OCI-LY3 (cell line): ENCODE data around the gene TRPM1.
A peak's percentile ranks its signal among the peaks of the same experiment; 100 is the strongest.

Experiments
- H2AFZ ChIP-seq: fragments of 200-600, 300-600 bp; shearing (Covaris generic); 2 replicates; pipeline ENCODE4 v1.6.0; 2014; ENCODE audit warnings: antibody characterized with exemption, low read depth, low read length
- H3K27ac ChIP-seq: fragments of 200-600, 300-600 bp; sonication (generic); 2 replicates; pipeline ENCODE4 v1.5.1; 2014; ENCODE audit warnings: mild to moderate bottlenecking, low read length, moderate library complexity, mixed read lengths
- H3K27me3 ChIP-seq: fragments of 200-600, 300-600 bp; sonication (generic); 2 replicates; pipeline ENCODE4 v1.6.1; 2014; ENCODE audit warnings: low read depth, low read length, mixed read lengths
- H3K36me3 ChIP-seq: fragments of 200-600, 300-600 bp; sonication (generic); replicated peaks from 2 replicates; pipeline ENCODE3; 2014; ENCODE audit warnings: low read depth, low read length, mixed read lengths
- H3K4me1 ChIP-seq: fragments of 300-600, 200-600 bp; sonication (generic); 2 replicates; pipeline ENCODE4 v1.6.1; 2014; ENCODE audit warnings: low read length, mixed read lengths
- H3K4me2 ChIP-seq: fragments of 200-600, 300-600 bp; sonication (generic); 2 replicates; pipeline ENCODE4 v1.6.1; 2014; ENCODE audit warnings: low read length, mixed read lengths
- H3K4me3 ChIP-seq: fragments of 300-600, 200-600 bp; sonication (generic); 2 replicates; pipeline ENCODE4 v1.5.1; 2014; ENCODE audit warnings: antibody characterized with exemption, mild to moderate bottlenecking, low read length, moderate library complexity
- H3K79me2 ChIP-seq: fragments of 300-600, 200-600 bp; shearing (Covaris generic); 2 replicates; pipeline ENCODE4 v1.6.1; 2014; ENCODE audit warnings: mild to moderate bottlenecking, low read length, mixed read lengths
- H3K9ac ChIP-seq: fragments of 300-600, 200-600 bp; shearing (Covaris generic); 2 replicates; pipeline ENCODE4 v1.6.0; 2014; ENCODE audit warnings: mild to moderate bottlenecking, low read length, moderate library complexity
- H3K9me3 ChIP-seq: fragments of 200-600, 300-600 bp; shearing (Covaris generic); 2 replicates; pipeline ENCODE4 v1.6.1; 2014; ENCODE audit warnings: low read length, mixed read lengths; ENCODE audit not compliant: insufficient read depth
- H4K20me1 ChIP-seq: fragments of 200-600, 300-600 bp; sonication (generic); 2 replicates; pipeline ENCODE4 v1.6.1; 2016; ENCODE audit warnings: low read length, mixed read lengths; ENCODE audit not compliant: insufficient read depth
- EZH2phosphoT487 ChIP-seq: fragments of 200-600 bp; shearing (Covaris generic); IDR thresholded peaks from 2 replicates; pipeline ENCODE4 v1.6.1; 2018; ENCODE audit warnings: antibody characterized with exemption, mixed run types, low read depth
- TF ChIP-seq, protein P1 (sequence below): fragments of 200-600, 300-600 bp; sonication (generic); IDR thresholded peaks from 2 replicates; pipeline ENCODE4 v1.5.1; 2014; ENCODE audit warnings: antibody characterized with exemption, low read length, low read depth

Gene TRPM1

DNA sequence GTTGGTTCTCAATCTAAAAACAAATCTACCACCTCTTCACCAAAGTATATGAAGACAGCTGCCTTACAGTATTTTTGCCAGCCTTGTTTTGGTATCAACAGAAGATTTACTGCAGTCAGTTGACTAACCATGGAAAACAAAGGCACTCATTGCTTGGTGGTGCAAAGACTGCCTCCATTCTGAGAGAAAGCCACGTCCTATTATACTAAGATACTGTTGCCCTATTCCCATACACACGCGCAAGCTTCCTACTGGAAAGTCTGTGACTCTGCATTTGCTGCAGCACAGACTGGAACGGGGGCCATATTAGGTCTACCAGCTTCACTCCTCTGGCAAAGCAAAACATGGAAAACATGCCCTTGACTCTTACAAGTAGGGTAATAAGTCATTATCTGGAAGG is 128.1 kb downstream of the TRPM1 start:
- peaks cover 47% of the 10 kb centered on the region for H3K4me1 ChIP-seq
- TF ChIP-seq, protein P1, sequence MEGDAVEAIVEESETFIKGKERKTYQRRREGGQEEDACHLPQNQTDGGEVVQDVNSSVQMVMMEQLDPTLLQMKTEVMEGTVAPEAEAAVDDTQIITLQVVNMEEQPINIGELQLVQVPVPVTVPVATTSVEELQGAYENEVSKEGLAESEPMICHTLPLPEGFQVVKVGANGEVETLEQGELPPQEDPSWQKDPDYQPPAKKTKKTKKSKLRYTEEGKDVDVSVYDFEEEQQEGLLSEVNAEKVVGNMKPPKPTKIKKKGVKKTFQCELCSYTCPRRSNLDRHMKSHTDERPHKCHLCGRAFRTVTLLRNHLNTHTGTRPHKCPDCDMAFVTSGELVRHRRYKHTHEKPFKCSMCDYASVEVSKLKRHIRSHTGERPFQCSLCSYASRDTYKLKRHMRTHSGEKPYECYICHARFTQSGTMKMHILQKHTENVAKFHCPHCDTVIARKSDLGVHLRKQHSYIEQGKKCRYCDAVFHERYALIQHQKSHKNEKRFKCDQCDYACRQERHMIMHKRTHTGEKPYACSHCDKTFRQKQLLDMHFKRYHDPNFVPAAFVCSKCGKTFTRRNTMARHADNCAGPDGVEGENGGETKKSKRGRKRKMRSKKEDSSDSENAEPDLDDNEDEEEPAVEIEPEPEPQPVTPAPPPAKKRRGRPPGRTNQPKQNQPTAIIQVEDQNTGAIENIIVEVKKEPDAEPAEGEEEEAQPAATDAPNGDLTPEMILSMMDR = no peak
- no peak for TF ChIP-seq EZH2phosphoT487
- H2AFZ ChIP-seq = no peak overlapping the region

DNA sequence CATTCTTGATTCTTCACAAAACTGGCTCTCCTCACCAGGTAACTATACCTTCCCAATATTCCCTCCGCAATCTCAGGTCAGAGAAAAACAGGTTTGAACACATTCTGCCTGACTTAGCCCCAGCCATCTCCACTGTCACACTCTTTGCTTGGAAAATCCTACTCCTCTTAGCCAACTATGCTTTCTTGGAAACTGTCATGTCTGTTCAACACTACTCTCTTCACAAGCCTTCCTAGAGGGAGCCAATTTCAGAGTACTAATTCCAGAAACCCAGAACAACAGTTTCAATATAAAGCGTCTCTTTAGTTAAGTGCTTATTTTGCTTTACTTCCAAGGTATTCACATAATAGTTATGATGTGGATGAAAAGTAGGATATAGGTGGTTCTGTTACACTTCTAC is 131.8 kb downstream of the TRPM1 start:
- H3K9me3 ChIP-seq = no peaks in the 10 kb centered on the region
- H2AFZ ChIP-seq = no peak overlapping the region
- H3K4me1 ChIP-seq = peaks cover 44% of the 10 kb centered on the region
- H3K27me3 ChIP-seq = no peaks in the 10 kb centered on the region
- no peak overlapping the region for H3K27ac ChIP-seq
- H3K4me2 ChIP-seq = no peak overlapping the region
- no peaks in the 10 kb centered on the region for H4K20me1 ChIP-seq
- TF ChIP-seq, protein P1 = no peak
- TF ChIP-seq EZH2phosphoT487 = no peak
- no peak overlapping the region for H3K9ac ChIP-seq
- H3K36me3 ChIP-seq = peaks cover 55% of the 10 kb centered on the region
- no peak overlapping the region for H3K4me3 ChIP-seq
- H3K79me2 ChIP-seq = peaks cover 5% of the 10 kb centered on the region

More for the DNA sequence above, 128.1 kb downstream of the TRPM1 start:
- H3K27ac ChIP-seq = peak overlapping the region; percentile 80
- peak overlapping the region; percentile 70 for H3K4me2 ChIP-seq
- peak overlapping the region; percentile 47 for H3K4me3 ChIP-seq
- no peaks in the 10 kb centered on the region for H3K27me3 ChIP-seq
- peak overlapping the region; percentile 14; the same call in 1 of the 2 replicates for H3K9ac ChIP-seq
- no peaks in the 10 kb centered on the region for H3K9me3 ChIP-seq
- H4K20me1 ChIP-seq = no peaks in the 10 kb centered on the region
- H3K36me3 ChIP-seq = peaks cover 51% of the 10 kb centered on the region
- H3K79me2 ChIP-seq = peaks cover 12% of the 10 kb centered on the region

DNA sequence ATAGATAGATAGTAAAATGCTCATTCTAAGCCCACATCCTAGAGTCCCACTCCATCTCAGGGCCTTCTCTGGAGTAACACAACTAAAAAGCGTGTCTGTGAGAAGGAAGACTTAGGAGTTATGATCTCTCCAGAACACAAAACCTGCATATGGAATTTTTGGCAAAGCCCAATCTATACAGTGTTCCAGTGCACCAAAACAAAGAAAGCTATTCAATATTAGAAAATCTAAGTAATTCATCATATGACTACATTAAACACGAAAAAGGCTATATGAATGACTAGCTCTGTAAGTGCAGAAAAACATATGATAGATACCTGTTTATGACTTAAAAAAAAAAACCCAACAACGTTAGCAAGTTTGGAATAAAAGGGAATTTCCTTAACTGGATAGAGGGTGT is 137.8 kb downstream of the TRPM1 start:
- H3K27ac ChIP-seq = no peak overlapping the region
- no peak overlapping the region for H3K9ac ChIP-seq
- no peak overlapping the region for H2AFZ ChIP-seq
- peaks cover 24% of the 10 kb centered on the region for H3K4me1 ChIP-seq
- no peaks in the 10 kb centered on the region for H3K27me3 ChIP-seq
- H3K9me3 ChIP-seq = no peaks in the 10 kb centered on the region
- no peak overlapping the region for H3K4me3 ChIP-seq
- H3K79me2 ChIP-seq = no peaks in the 10 kb centered on the region
- no peak overlapping the region for H3K4me2 ChIP-seq
- TF ChIP-seq EZH2phosphoT487 = no peak
- TF ChIP-seq, protein P1 = no peak
- H4K20me1 ChIP-seq = 0 out of 2 replicates have a peak, but pooled peaks cover 4% of the 10 kb centered on the region
- H3K36me3 ChIP-seq = peaks cover 41% of the 10 kb centered on the region

DNA sequence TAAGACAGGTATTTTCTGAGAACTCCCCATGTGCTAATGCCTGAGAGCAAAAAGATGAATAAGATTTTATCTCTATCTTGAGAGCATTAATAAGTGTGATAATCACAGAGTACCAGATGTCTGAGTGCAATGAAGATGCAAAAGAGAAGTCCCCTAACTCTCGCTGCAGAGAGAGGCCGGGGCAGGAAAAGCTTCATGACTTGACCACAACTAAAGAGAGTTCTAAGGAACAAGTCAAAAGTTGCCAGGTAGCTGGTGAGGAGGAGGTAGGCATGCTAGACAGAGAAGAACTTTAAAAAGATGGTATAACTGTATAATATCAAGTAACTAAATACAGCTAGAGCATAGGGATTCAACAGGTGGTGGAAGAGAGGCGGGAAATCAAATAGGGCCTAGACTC is 138.9 kb downstream of the TRPM1 start:
- no peaks in the 10 kb centered on the region for H3K79me2 ChIP-seq
- H4K20me1 ChIP-seq = 0 out of 2 replicates have a peak, but pooled peaks cover 4% of the 10 kb centered on the region
- H3K9ac ChIP-seq = no peak overlapping the region
- TF ChIP-seq, protein P1 = no peak
- TF ChIP-seq EZH2phosphoT487 = no peak
- H3K4me1 ChIP-seq = peaks cover 23% of the 10 kb centered on the region
- peaks cover 51% of the 10 kb centered on the region for H3K36me3 ChIP-seq
- no peaks in the 10 kb centered on the region for H3K27me3 ChIP-seq
- H3K4me3 ChIP-seq = no peak overlapping the region
- no peak overlapping the region for H3K27ac ChIP-seq
- H3K4me2 ChIP-seq = no peak overlapping the region
- no peaks in the 10 kb centered on the region for H3K9me3 ChIP-seq
- H2AFZ ChIP-seq = no peak overlapping the region
